K562 (cell line): ENCODE data around the gene PLEKHA6. TPM values are rescaled to one million over a fixed set of nuclear protein-coding genes. Genes with fewer than 3 reads are reported as not detected.

Experiments used
- ARID3B ChIP-seq: fragments of 250-450 bp; sonication (Bioruptor Pico); IDR thresholded peaks from 2 replicates; pipeline ENCODE4 v1.4.0; 2020; ENCODE audit warnings: borderline replicate concordance
- CAMTA2 ChIP-seq: fragments of 250-450 bp; sonication (Bioruptor Pico); conservative IDR thresholded peaks from 2 replicates; pipeline ENCODE4 v1.5.1; 2022
- DDX20 ChIP-seq: fragments of 450-650 bp; IDR thresholded peaks from 2 replicates; pipeline ENCODE4 v1.6.1; 2016; ENCODE audit warnings: missing genetic modification characterization, low read depth, mild to moderate bottlenecking, missing compliant biosample characterization, moderate library complexity
- ELF2 ChIP-seq: fragments of 250-450 bp; sonication (Bioruptor Pico); IDR thresholded peaks from 2 replicates; pipeline ENCODE4 v1.5.0; 2021; ENCODE audit warnings: mild to moderate bottlenecking
- KAT7 ChIP-seq: sonication (generic); formaldehyde crosslinking; IDR thresholded peaks from 2 replicates; pipeline ENCODE4 v1.8.0; 2022; ENCODE audit warnings: missing genetic modification reagents, mild to moderate bottlenecking, borderline replicate concordance
- KDM5B ChIP-seq: fragments of 200-600 bp; sonication (generic); IDR thresholded peaks from 2 replicates; pipeline ENCODE4 v1.6.1; 2012; ENCODE audit warnings: low read depth, mild to moderate bottlenecking, moderate library complexity, low read length, control low read depth, inconsistent platforms; ENCODE audit not compliant: insufficient replicate concordance
- MCM3 ChIP-seq: fragments of 450-650 bp; IDR thresholded peaks from 2 replicates; pipeline ENCODE4 v1.6.1; 2016
- MECOM ChIP-seq: fragments of 250-450 bp; sonication (Bioruptor Pico); IDR thresholded peaks from 2 replicates; pipeline ENCODE4 v1.8.0; 2022; ENCODE audit warnings: inconsistent platforms
- MNT ChIP-seq, 2 experiments: fragments of 450-650 bp; conservative IDR thresholded peaks; 2 replicates each; pipeline ENCODE4 v1.6.1; 2017; ENCODE audit warnings: mild to moderate bottlenecking in 2 of 2, moderate library complexity in 2 of 2
- NFIC ChIP-seq: fragments of 450-650 bp; IDR thresholded peaks from 2 replicates; pipeline ENCODE4 v1.6.1; 2017; ENCODE audit warnings: mild to moderate bottlenecking, inconsistent platforms
- NR4A1 ChIP-seq, 2 experiments: fragments of 250-450 bp in 1 of 2; fragments of 450-650 bp in 1 of 2; sonication (Bioruptor Pico) in 1 of 2; IDR thresholded peaks; 2 replicates each; pipeline versions ENCODE4 v1.4.0 to v1.6.1; 2016 to 2020; ENCODE audit warnings: mild to moderate bottlenecking in 2 of 2, missing compliant biosample characterization in 1 of 2, missing genetic modification characterization in 1 of 2, moderate library complexity in 1 of 2
- RAD51 ChIP-seq: fragments of 450-650 bp; IDR thresholded peaks from 2 replicates; pipeline ENCODE4 v1.7.1; 2016; ENCODE audit warnings: low read depth, mild to moderate bottlenecking, borderline replicate concordance
- RREB1 ChIP-seq: fragments of 250-450 bp; sonication (Bioruptor Pico); IDR thresholded peaks from 2 replicates; pipeline ENCODE4 v1.4.0; 2020
- SRSF1 ChIP-seq: fragments of 200-400 bp; formaldehyde crosslinking; IDR thresholded peaks from 2 replicates; pipeline ENCODE4 v1.6.1; 2017; ENCODE audit warnings: mild to moderate bottlenecking, low read depth, low read length, moderate library complexity
- TFE3 ChIP-seq: fragments of 450-650 bp; formaldehyde crosslinking; IDR thresholded peaks from 2 replicates; pipeline ENCODE4 v1.4.0; 2020; ENCODE audit warnings: mild to moderate bottlenecking, mixed read lengths
- THRAP3 ChIP-seq: fragments of 450-650 bp; IDR thresholded peaks from 2 replicates; pipeline ENCODE4 v1.6.1; 2016; ENCODE audit warnings: mild to moderate bottlenecking, inconsistent platforms, borderline replicate concordance
- ZNF134 ChIP-seq: fragments of 250-450 bp; sonication (Bioruptor Pico); conservative IDR thresholded peaks from 2 replicates; pipeline ENCODE4 v1.4.0; 2020
- ZNF253 ChIP-seq: fragments of 250-450 bp; sonication (Bioruptor Pico); conservative IDR thresholded peaks from 2 replicates; pipeline ENCODE4 v1.6.1; 2021; ENCODE audit warnings: mild to moderate bottlenecking
- ZNF551 ChIP-seq: fragments of 250-450 bp; sonication (Bioruptor Pico); IDR thresholded peaks from 2 replicates; pipeline ENCODE4 v1.5.0; 2021; ENCODE audit warnings: mild to moderate bottlenecking, moderate library complexity
- polyA plus RNA-seq, 8 experiments: library from polyadenylated mRNA; depleted of rRNA in 4 of 8; stranded (reverse) in 5 of 8; unstranded in 3 of 8; fragments of >200 nt; fragmentation: Nextera tagmentation in 2 of 8; fragmentation: Illumina TruSeq in 1 of 8; extraction: Ambion mirVana in 2 of 8; extraction: Trizol in 1 of 8; gene quantifications; 2 replicates each; pipeline versions ENCODE4 v1.2.1 to v1.2.3, GENCODE V29; 2011 to 2014; ENCODE audit warnings: inconsistent platforms in 1 of 8, missing spikeins in 1 of 8
- total RNA-seq, 7 experiments: library from RNA; depleted of rRNA in 6 of 7; stranded (reverse); fragments of >200 nt in 6 of 7; fragmentation: Illumina TruSeq in 2 of 7; extraction: Trizol in 2 of 7; gene quantifications; 2 replicates each; pipeline versions ENCODE4 v1.2.1 to v1.2.3, GENCODE V29; 2011 to 2021; ENCODE audit warnings: low replicate concordance in 1 of 7

The PLEKHA6 gene
- total and polyA plus RNA-seq, 9 of the 15 experiments (the other 6 are each of a cell fraction or from before 2014, with no cell fraction given): under 0.01 to 0.33 (median 0.01) TPM; not detected in 4

- TF ChIP-seq ARID3B (CRISPR knock-in tag) (no peak), MCM3 (no peak), ZNF551 (CRISPR knock-in tag) (no peak), SRSF1 (no peak), THRAP3 (no peak), RAD51 (no peak), KAT7 (CRISPR knock-in tag) (no peak), TFE3 (CRISPR knock-in tag) (no peak), ZNF134 (CRISPR knock-in tag) (0 out of 2 replicates have a peak, but pooled peaks have one; percentile 52), ZNF253 (CRISPR knock-in tag) (no peak), KDM5B (no peak), MNT (conservative IDR thresholded peaks at IDR 0.05) (peak; percentile 80 to 91), ELF2 (no peak), NR4A1 (CRISPR knock-in tag; IDR thresholded peaks at IDR 0.05) (no peak), NR4A1 (tag; IDR thresholded peaks at IDR 0.05) (peak; percentile 66), NFIC (no peak), CAMTA2 (no peak), DDX20 (tag) (no peak), RREB1 (no peak), MECOM (no peak)
Measured at GRCh38 chr1:204320382-204320804, 39.3 kb downstream of the PLEKHA6 start (continued).
